ENCODE results near the gene SLC25A22.

Gene SLC25A22

DNA sequence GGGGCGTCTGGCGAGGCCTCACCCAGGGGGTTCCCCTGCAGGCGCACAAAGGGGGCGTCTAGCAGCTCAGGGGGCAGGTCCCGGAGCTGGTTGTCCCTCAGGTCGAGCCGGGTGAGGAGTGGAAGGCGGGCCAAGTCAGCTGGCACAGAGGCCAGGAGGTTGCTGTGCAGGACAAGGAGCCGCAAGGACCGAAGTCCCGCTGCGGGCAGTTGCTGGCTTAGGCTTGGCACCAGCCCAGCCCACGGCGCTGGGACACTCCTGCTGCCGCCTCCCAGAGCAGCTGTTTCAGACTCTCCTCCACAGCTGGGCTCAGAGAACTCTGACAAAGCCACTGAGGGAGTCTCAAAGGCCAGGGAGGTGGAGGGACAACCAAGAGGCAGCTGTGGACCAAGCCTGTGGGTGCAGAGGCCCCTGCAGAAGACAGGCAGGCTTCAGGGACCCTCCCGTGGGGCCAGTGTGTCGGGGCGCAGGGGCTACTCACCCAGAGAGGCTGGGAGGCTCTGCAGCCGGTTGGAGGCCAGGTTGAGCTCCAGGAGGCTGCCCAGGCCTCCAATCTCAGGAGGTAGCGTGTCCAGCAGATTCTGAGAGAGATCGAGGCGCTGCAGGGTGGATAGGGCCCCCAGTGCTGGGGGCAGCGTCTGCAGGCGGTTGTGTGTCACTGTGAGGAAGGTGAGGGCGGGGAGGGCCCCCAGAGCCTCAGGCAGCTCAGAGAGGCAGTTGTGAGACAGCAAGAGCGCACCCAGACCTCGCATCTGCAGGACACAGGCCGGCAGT is 4.8 kb upstream of the SLC25A22 start:
- no peak for DNase-seq

GRCh38 chr11:802018-802617 is 4.0 kb upstream of the SLC25A22 start:
- DNase-seq = no peak

- DNase-seq = no peak
These were observed 3.2 kb upstream of the SLC25A22 start for GRCh38 chr11:801097-801780.

- no peak for DNase-seq
These were observed 2.4 kb upstream of the SLC25A22 start for GRCh38 chr11:800473-800872.

DNA sequence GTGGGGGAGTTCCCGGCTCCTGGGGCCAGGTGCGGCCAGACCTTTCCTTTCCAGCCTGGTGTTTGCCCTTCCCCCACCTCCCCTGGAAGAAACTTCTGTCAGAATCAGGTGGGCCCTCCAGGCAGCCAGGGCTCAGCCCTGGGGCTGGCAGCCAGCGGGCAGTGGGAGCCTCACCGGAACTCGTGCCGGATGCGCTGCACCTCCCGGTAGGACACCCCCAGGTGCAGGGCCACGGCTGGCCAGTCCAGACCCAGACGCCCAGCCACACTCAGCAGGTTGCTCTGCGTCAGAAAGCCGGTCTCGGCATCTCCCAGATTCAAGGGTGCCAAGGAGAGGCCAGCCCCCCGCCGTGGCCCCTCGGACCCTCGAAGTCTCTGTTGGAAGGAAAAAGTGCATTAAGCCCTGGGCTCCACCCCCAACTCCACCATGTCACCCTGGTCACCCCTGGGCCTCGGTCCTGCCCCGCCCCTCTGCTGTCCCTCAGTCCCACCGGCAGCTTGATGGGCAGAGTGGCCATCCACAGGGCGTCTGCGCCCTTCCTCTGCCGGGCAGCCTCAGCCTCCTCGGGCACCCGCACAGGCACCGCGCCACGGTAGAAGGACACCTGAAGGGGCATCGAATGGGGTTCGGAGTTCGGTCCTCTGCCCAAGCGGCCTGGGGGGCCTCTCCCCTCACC is 1.7 kb upstream of the SLC25A22 start:
- no peak for DNase-seq

- peak; percentile 86 for DNase-seq
These were observed 587 bp downstream of the SLC25A22 start for GRCh38 chr11:797296-798092.

GRCh38 chr11:796565-797295 is 1.4 kb downstream of the SLC25A22 start:
- no peak for DNase-seq

DNA sequence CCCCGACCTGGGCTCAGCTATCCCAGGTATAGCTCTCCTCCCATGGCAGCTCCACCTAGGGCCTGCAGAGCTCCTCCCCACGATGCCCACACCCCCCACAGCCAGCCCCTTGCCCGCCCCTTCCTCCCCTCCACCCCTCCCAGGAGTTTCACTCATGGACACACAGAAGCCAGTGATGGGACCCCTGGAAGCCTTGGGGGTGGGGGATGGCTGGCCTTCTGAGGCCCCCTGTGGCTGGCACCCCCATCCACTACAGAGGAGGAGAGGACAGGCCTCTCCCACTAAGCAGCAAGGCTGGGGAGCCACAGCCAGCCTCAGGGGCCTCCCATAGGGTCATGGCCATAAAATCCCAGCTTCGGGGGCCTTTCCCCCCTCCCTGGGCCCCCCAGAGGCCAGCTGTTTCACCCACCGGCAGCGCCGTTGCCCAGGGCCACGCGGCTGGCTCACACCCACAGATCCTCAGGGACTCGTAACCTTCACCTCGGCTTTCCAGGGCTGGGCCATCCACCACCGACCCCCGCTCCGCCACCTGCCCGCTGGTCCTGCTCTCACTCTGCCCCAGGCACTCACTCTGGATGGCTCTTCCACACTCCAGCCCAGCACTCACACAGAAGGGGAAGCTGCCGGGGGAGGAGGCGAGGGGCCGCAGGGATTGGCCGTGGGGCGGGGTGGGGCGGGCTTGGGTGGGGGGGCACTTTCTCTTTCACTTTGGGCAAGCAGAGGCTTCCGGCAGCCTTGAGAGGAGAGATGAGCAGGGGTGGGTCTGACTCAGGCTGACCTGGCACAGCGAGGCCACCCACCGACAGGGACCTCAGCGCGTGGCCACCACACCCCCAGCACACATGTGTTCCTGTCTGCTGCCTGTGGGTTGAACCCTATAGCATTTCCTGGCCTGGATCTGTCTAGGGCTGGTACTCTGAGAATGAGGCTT is 2.2 kb downstream of the SLC25A22 start:
- DNase-seq = peak; percentile 82

GRCh38 chr11:794766-795633 is 3.1 kb downstream of the SLC25A22 start:
- DNase-seq = no peak

- DNase-seq = no peak
These were observed 3.9 kb downstream of the SLC25A22 start for GRCh38 chr11:794013-794765.

GRCh38 chr11:793556-793955 is 4.5 kb downstream of the SLC25A22 start:
- no peak for DNase-seq

DNA sequence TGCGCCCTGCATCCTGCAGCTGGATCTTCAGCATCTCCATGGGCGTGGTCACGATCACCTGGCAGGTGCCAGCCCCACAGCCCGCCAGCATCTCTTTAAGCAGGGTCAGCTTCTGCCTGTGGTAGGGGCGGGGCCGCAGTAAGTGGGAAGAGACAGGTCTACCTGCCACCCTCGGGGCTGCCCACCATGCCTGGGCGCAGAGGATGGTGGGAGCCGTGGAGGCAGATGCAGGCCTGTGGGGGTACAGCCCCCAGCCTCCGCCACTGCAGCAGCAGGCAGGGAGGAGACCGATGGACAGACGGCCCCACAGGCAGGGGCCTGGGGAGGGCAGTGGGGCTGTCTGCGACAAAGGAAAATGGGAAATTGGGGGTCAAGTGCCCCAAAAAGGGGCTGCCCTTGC is 5.2 kb downstream of the SLC25A22 start:
- DNase-seq = no peak

- no peak for DNase-seq
These were observed 5.6 kb downstream of the SLC25A22 start for GRCh38 chr11:792535-792821.

- DNase-seq = no peak
These were observed 6.2 kb downstream of the SLC25A22 start for GRCh38 chr11:791658-792534.

- no peak for DNase-seq
These were observed 7.1 kb downstream of the SLC25A22 start for GRCh38 chr11:790721-791564.

- DNase-seq = peak; percentile 14
These were observed 8.1 kb downstream of the SLC25A22 start, which contains the start of gene CEND1 for GRCh38 chr11:789943-790342. TSS of gene CEND1 (minus strand) at chr11:790090. CDS start at chr11:788576, 1,514 bp downstream.
